CD4-positive, alpha-beta T cell (primary cell): ENCODE measurements around the gene GPR3. TPM values are rescaled to one million over a fixed set of nuclear protein-coding genes. Genes with fewer than 3 reads are reported as not detected.
"Not testable (repeated sequence)": the region's sequence is repeated elsewhere in the genome, so short reads cannot be mapped to it uniquely, and the experiment has no call there.

Experiments used
- ATAC-seq: fragments of 200-7000 bp; cut with Tn5 transposase; one replicate; pipeline ENCODE4 v1.10.0; 2022; ENCODE audit warnings: mild to moderate bottlenecking; ENCODE audit not compliant: poor library complexity
- CTCF ChIA-PET: fragments of 350-600 bp; sonication (Branson Sonifier 250); formaldehyde crosslinking; loops from one replicate; lab custom pipeline; 2021; ENCODE audit warnings: antibody characterized with exemption, inconsistent platforms; lab: Charles Lee
- POLR2A ChIA-PET: fragments of 350-600 bp; sonication (Branson Sonifier 250); formaldehyde crosslinking; loops from one replicate; lab custom pipeline; 2021; ENCODE audit warnings: antibody characterized with exemption, inconsistent platforms; lab: Charles Lee
- DNase-seq, 14 experiments: peaks; one replicate each; pipeline ENCODE4 v3.0.0-alpha.2; 2013 to 2020; ENCODE audit warnings: mixed read lengths in 2 of 14
- H3K27ac ChIP-seq, 2 donors: one replicate each; pipeline versions ENCODE4 v1.5.1 to v1.7.0; 2013; ENCODE audit warnings: low read length in 2 of 2, low read depth in 1 of 2, mild to moderate bottlenecking in 1 of 2
- H3K27me3 ChIP-seq, 2 experiments: 1 replicate in 1 of 2; 2 replicates in 1 of 2; pipeline versions ENCODE4 v1.6.1 to v1.7.0; 2013; ENCODE audit warnings: low read length in 2 of 2, control low read depth in 1 of 2, mild to moderate bottlenecking in 1 of 2, moderate library complexity in 1 of 2; ENCODE audit not compliant: insufficient read depth in 2 of 2, control insufficient read depth in 1 of 2
- H3K36me3 ChIP-seq: one replicate; pipeline ENCODE4 v1.6.1; 2013; ENCODE audit warnings: low read length, control low read depth; ENCODE audit not compliant: insufficient read depth
- H3K4me1 ChIP-seq: one replicate; pipeline ENCODE4 v1.6.1; 2013; ENCODE audit warnings: low read length, control low read depth; ENCODE audit not compliant: insufficient read depth
- H3K4me3 ChIP-seq: one replicate; pipeline ENCODE4 v1.5.1; 2013; ENCODE audit warnings: mild to moderate bottlenecking, low read length, moderate library complexity
- H3K9me3 ChIP-seq, 2 experiments: 1 replicate in 1 of 2; 2 replicates in 1 of 2; pipeline versions ENCODE4 v1.6.1 to v1.7.0; 2013; ENCODE audit warnings: low read length in 2 of 2, mild to moderate bottlenecking in 2 of 2, control low read depth in 1 of 2, moderate library complexity in 1 of 2; ENCODE audit not compliant: control insufficient read depth in 1 of 2, insufficient read depth in 1 of 2
- H3K27ac Mint-ChIP-seq: one replicate; pipeline ENCODE4 v1.8.0; 2020; ENCODE audit warnings: mixed read lengths
- H3K27me3 Mint-ChIP-seq: one replicate; pipeline ENCODE4 v1.8.0; 2021; ENCODE audit warnings: mixed read lengths
- H3K36me3 Mint-ChIP-seq: one replicate; pipeline ENCODE4 v1.8.0; 2021; ENCODE audit warnings: low read depth, mixed read lengths
- H3K4me1 Mint-ChIP-seq: one replicate; pipeline ENCODE4 v1.8.0; 2021; ENCODE audit warnings: low read depth, mixed read lengths
- H3K4me3 Mint-ChIP-seq: one replicate; pipeline ENCODE4 v1.8.0; 2020; ENCODE audit warnings: mild to moderate bottlenecking, mixed read lengths
- H3K9me3 Mint-ChIP-seq: one replicate; pipeline ENCODE4 v1.8.0; 2020; ENCODE audit warnings: mixed read lengths
- CTCF ChIP-seq: fragments of 200-600 bp; IDR thresholded peaks from one replicate; pipeline ENCODE4 v1.8.0; 2022; ENCODE audit warnings: antibody characterized with exemption, mild to moderate bottlenecking
- intact Hi-C, 2 experiments: fragments of 100-400 bp; cut with DNase I in 1 of 2; cut with micrococcal nuclease in 1 of 2; formaldehyde crosslinking; loops; one replicate each; pipeline versions ENCODE4 v1.15.1 to v1.9.0; 2023 to 2025; cut with DNase I, micrococcal nuclease
- total RNA-seq, 174 experiments: library from RNA in 2 of 174; stranded (reverse) in 2 of 174; gene quantifications; one replicate each; pipeline ENCODE4 v1.2.3 and lab custom pipeline; 2021 to 2026

Gene GPR3
- total RNA-seq, 2 experiments from 2014 or later, result 0.14 to 0.19 TPM

GRCh38 chr1:27406362-27406680 is 13.9 kb downstream of the GPR3 start:
- H3K9me3 ChIP-seq, result no peaks in the 10 kb centered on the region
- DNase-seq (no peak), ATAC-seq (no peak)
- no peak overlapping the region for H3K27ac ChIP-seq
- intact Hi-C loops, result no loop called here
- peak overlapping the region; percentile 24 for H3K27ac Mint-ChIP-seq
- peaks cover 58% of the 10 kb centered on the region for H3K36me3 ChIP-seq
- POLR2A ChIA-PET, result no interaction called here
- H3K4me1 Mint-ChIP-seq, result peaks cover 28% of the 10 kb centered on the region
- H3K4me1 ChIP-seq, result peaks cover 16% of the 10 kb centered on the region
- H3K27me3 ChIP-seq, result no peaks in the 10 kb centered on the region
- TF ChIP-seq CTCF, result no peak
- H3K9me3 Mint-ChIP-seq, result no peaks in the 10 kb centered on the region
- CTCF ChIA-PET, result no interaction called here
- H3K36me3 Mint-ChIP-seq, result peaks cover 54% of the 10 kb centered on the region
- H3K4me3 ChIP-seq, result no peak overlapping the region
- no peaks in the 10 kb centered on the region for H3K27me3 Mint-ChIP-seq
- no peak overlapping the region for H3K4me3 Mint-ChIP-seq

GRCh38 chr1:27406791-27407190 is 14.4 kb downstream of the GPR3 start:
- H3K4me1 Mint-ChIP-seq, result peaks cover 25% of the 10 kb centered on the region
- ATAC-seq, H3K4me3 Mint-ChIP-seq, H3K4me3 ChIP-seq, H3K9me3 ChIP-seq, CTCF ChIA-PET, DNase-seq, H3K9me3 Mint-ChIP-seq, POLR2A ChIA-PET, H3K27me3 ChIP-seq, intact Hi-C loops, H3K27me3 Mint-ChIP-seq, H3K27ac ChIP-seq, H3K27ac Mint-ChIP-seq: not testable (repeated sequence)
- H3K4me1 ChIP-seq, result peaks cover 16% of the 10 kb centered on the region
- peaks cover 57% of the 10 kb centered on the region for H3K36me3 Mint-ChIP-seq
- peaks cover 63% of the 10 kb centered on the region for H3K36me3 ChIP-seq

- H3K4me3 ChIP-seq, result no peak overlapping the region
- no peaks in the 10 kb centered on the region for H3K27me3 ChIP-seq
- Mint-ChIP-seq H3K36me3 (peaks cover 71% of the 10 kb centered on the region), H3K4me1 (peaks cover 15% of the 10 kb centered on the region), H3K9me3 (no peaks in the 10 kb centered on the region), H3K4me3 (no peak overlapping the region), H3K27me3 (no peaks in the 10 kb centered on the region), H3K27ac (no peak overlapping the region)
- H3K4me1 ChIP-seq, result peaks cover 9% of the 10 kb centered on the region
- intact Hi-C loops, result no loop called here
- peaks cover 77% of the 10 kb centered on the region for H3K36me3 ChIP-seq
- no peaks in the 10 kb centered on the region for H3K9me3 ChIP-seq
- CTCF ChIA-PET, result no interaction called here
- POLR2A ChIA-PET, result no interaction called here
- TF ChIP-seq CTCF, result no peak
- ATAC-seq (no peak), DNase-seq (no peak)
- H3K27ac ChIP-seq, result no peak overlapping the region
These were observed 15.7 kb downstream of the GPR3 start for GRCh38 chr1:27408151-27408550.

- ChIA-PET POLR2A (no interaction called here), CTCF (interaction anchor here (1.4 to 1.6 kb wide), 2 partner anchors 14 to 109 kb away, joined by 3 to 6 read pairs; no protein-coding TSS in a partner anchor)
- Mint-ChIP-seq H3K9me3 (no peaks in the 10 kb centered on the region), H3K36me3 (peaks cover 79% of the 10 kb centered on the region), H3K27me3 (no peaks in the 10 kb centered on the region), H3K4me1 (no peaks in the 10 kb centered on the region), H3K4me3 (no peak overlapping the region), H3K27ac (no peak overlapping the region)
- DNase-seq (no peak), ATAC-seq (no peak)
- intact Hi-C loops, result loop anchor here in 1 of 2 experiments (10.0 kb wide), 1 partner anchor 55 kb away; no protein-coding TSS in a partner anchor
- Histone ChIP-seq H3K27me3 (no peaks in the 10 kb centered on the region), H3K9me3 (no peaks in the 10 kb centered on the region), H3K27ac (no peak overlapping the region), H3K36me3 (peaks cover 89% of the 10 kb centered on the region), H3K4me3 (no peak overlapping the region), H3K4me1 (no peaks in the 10 kb centered on the region)
- TF ChIP-seq CTCF, result no peak
These were observed 17.2 kb downstream of the GPR3 start for GRCh38 chr1:27409669-27410068.
